Measurements from ENCODE around the gene BCL6B.
A peak's percentile ranks its signal among the peaks of the same experiment; 100 is the strongest.

Gene BCL6B

DNA sequence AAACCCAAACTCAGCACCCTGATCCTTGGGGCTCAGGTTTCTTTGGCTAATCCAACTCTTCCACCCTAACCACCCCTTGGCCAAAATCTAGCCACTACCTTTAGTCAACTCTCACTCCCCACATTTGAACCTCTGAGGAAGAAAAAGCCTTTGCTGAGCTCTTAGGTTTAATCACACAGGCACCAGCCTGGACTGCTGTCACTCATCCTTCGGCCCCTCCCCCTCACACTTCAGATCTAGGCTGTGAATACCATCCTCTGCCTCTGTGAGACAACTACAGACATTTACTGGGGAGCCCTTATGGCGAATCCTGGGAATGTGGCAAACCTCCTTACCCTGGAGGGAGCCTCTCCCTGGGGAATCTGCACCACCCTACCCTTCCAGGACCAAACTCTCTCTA lies 15.7 kb upstream of the BCL6B start:
- DNase-seq (ENCODE audit: low read depth), result no peak

DNA sequence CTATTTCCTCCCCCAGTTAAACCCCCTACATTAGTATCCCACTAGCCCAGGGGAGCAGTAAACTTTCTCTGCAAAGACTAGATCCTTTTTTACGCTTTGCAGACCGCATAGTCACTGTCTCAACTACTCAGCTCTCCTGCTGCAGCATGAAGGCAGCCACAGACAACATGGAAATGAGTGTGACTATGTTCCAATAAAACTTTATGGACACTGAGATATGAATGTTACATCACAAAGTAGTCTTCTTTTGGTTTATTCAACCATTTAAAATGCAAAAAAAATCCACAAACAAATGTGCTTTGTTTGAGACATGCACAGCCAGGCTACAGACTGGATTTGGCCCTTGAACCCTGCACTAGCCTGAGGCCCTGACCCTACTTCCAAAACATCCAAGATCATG lies 12.3 kb upstream of the BCL6B start:
- no peak for DNase-seq (ENCODE audit: low read depth)

DNA sequence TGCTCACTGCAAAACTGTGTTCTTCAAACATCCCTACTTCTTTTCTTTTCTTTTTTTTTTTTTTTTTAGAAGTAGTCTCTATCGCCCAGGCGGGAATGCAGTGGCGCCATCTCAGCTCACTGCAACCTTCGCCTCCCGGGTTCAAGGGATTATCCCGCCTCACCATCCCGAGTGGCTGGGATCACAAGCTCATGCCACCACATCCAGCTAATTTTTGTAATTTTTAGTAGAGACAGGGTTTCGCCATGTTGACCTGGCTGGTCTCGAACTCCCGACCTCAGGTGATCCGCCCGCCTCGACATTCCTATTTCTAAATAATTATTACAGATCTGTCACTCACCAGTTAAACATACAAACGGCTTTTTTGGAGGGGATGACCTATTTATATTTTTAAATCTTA lies 11.4 kb upstream of the BCL6B start:
- no peak for DNase-seq (ENCODE audit: low read depth)

DNA sequence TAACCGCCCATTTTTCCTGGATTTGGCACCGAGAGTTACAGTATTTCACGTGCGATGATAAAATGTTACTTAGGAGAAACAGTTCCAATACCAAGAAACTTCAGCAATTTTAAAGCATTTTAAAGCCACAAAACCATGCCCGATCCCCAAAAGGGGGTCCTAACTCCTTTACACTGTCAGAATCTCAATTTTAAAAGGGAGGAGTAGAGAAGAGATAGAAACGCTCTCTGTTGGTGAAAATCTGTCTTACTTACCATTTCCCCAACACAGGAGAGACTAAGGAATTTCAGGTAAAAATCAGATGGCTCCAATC lies 11.0 kb upstream of the BCL6B start:
- DNase-seq (ENCODE audit: low read depth), result no peak

DNA sequence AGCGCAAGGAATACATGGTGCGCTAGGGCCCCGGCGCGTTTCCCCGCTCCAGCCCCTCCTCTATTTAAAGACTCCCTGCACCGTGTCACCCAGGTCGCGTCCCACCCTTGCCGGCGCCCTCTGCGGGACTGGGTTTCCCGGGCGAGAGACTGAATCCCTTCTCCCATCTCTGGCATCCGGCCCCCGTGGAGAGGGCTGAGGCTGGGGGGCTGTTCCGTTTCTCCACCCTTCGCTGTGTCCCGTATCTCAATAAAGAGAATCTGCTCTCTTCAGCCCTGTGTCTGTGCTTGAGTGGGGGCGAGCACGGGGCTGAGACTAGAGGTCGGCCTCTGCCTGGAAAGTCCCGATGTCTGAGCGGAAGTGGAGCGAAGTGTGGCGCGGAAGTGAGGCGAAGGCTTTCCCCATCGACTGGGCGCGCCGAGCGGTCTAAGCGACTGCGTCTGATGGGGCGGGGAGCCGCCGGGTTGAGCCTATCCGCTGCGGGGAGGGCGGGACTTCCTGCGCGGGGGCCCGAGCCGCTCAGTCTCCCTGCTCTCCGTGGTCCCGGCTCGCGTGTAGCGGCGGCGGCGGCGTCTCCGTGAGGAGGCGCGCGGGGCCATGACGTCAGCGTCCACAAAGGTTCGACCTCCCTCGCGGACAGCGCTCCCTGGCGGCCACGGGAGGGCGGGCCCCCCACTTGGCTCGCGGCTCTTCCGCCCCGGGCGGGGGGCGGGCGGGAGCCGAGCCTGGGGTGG lies 8.4 kb upstream of the BCL6B start:
- peak; percentile 98 for DNase-seq (ENCODE audit: low read depth)

DNA sequence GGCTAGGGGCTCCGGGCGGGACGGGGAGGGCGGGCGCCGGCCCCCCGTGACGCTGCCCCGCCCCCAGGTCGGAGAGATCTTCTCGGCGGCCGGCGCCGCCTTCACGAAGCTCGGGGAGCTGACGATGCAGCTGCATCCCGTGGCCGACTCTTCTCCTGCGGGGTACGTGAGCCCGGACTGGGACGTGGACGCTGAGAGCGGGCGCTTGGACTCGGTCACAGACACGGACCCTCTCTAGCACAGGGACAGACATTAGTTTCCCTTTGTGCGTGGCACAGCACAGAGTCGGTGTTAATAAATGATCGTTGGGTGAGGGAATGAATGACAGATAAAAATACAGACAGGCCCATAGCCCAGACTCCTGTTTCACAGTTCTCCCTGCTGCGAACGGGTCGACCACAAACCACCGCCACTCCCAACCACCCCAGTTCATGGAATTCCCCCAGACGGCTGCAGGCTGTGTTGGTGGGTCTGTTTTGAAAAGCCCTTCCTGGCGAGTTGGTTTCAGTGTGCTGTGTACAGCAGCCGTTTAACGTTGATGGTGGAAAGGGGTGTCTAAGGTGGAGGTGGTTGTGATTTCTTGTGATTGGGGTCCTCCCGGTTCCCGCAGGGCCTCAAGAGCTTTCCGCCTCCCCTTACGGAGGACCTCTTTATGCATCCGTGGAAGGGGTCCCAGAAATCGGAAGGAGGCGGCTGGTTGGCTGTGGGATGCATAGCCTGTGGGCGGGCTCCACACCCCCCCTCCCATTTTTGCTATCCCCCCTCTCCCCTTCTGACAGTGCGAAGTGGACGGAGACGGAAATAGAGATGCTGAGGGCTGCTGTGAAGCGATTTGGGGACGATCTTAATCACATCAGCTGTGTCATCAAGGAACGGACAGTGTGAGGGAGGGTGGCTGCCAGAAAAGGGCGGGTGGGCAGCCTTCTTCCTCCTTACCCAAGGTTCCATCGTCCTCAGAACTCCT lies 7.6 kb upstream of the BCL6B start:
- DNase-seq (ENCODE audit: low read depth), result peak; percentile 67

DNA sequence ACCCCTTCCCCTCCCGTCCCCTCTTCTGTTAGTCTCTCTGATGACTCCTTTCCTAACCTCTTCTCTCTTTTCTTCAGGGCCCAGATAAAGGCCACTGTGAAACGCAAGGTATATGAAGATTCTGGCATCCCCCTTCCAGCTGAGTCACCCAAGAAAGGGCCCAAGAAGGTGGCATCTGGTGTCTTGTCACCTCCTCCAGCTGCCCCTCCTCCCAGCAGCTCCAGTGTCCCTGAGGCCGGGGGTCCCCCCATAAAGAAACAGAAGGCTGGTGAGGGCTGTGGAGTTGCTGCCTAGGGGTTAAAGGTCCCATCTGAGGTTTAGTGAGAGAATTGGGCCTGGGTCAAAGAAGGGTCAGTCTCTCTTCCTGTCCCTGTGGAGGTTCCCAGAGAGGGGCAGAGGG lies 6.4 kb upstream of the BCL6B start:
- no peak for DNase-seq (ENCODE audit: low read depth)

DNA sequence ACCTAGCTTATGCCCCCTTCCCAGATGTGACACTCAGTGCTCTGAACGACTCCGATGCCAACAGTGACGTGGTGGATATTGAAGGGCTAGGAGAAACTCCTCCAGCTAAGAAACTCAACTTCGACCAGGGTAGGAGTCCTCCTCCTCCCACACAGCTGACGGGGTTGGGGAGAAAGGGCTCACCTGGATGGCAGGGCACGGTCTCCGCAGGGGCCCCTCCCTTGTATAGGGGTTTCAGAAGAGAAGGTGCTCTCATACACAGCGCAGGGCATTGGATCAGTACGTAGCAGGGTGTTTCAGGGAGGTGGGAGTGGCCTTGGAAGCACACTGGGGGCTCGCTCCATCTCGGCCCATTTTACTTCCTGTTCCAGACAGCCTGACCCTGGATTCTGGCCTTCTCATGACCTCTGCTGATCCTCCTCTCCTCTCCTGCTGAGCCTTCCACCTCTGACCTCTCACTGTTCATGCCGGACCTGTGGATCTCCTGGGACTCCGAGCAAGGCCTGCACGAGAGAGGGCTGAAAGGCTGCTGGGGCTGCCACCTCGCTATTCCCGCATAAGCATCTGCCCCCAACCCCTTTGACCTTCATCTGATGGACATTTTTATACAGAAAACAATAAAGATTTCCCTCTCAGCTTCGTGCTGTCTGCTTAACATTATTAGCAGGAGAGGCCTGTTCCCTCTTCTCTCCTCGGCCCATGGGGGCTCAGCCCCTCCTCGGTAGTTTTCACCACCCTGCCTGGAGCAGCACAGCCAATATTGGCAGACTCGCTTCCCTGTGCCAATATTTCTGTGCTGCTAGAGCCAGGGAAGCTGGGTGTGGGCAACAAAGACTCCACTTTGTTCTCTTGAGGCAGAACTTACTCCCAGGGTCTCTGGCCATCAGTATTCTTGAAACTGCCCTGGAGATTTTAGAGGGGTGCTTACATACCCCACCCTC lies 5.7 kb upstream of the BCL6B start:
- DNase-seq (ENCODE audit: low read depth), result no peak

DNA sequence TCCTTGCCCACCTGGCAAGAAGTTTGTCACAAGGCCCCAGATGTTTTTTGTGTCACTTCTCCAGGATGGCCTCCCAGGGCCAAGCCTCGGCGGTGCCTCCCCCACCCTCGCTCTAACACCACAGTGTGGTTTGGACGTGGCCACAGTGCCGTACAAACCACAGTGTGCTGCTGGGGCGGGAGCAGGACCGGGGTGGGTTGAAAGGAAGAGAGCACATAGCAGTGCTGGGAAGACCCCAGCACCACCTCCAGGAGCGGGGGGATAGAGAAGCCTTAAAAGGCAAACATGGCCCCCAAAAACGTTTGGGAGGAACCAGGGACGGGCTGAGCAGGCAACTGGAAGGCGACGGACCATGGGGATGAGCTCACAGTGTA lies 5.0 kb upstream of the BCL6B start:
- DNase-seq (ENCODE audit: low read depth), result no peak

DNA sequence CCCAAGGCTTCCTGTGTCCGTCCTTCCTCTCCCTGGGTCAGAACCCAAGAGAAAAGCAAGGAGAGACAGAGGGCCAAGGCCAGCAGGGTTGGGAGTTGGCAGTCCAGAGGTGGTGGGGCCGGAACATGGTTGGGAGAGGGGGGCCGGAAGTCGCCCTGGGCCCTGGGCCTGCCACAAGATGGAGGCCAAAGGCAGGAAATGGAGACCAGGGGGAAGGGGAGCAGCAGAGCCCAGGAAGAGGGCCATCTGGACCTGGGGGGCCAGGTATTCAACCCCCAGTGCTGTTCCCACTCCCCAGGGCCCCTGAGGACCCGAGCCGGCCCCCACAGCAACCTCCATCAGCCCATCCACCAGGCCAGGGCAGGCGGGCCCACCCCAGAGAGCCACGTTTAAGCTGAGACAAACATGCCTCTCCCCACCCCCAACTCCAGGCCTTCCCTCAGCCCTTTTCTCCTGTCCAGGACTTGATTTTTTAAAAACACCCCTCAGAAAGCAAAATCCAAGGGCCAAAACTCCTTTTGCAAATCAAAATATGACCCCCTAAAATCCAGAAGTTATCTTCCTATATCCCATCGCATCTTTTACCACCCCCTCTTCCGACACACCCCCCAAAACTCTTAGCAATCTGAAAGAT lies 4.4 kb upstream of the BCL6B start:
- no peak for DNase-seq (ENCODE audit: low read depth)

DNA sequence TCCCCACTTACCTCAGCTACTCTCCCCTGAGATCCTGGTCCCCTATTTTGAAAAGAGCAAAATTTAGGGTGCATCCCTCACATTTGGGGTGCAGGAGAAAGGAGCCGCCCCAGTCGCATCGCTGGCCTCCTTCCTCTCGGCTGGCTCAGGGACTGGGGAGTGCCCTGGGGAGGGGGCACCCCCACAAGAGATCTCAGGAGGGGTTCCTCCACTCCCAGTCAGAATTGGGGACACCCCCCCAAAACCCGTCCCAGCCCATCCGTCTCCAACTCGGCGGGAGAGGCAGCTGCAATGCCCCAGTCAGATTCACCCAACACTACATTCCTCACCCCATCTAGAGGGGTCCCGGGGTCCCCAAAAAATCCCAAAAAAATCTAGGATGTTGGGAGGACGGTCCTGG lies 3.5 kb upstream of the BCL6B start:
- no peak for DNase-seq (ENCODE audit: low read depth)

DNA sequence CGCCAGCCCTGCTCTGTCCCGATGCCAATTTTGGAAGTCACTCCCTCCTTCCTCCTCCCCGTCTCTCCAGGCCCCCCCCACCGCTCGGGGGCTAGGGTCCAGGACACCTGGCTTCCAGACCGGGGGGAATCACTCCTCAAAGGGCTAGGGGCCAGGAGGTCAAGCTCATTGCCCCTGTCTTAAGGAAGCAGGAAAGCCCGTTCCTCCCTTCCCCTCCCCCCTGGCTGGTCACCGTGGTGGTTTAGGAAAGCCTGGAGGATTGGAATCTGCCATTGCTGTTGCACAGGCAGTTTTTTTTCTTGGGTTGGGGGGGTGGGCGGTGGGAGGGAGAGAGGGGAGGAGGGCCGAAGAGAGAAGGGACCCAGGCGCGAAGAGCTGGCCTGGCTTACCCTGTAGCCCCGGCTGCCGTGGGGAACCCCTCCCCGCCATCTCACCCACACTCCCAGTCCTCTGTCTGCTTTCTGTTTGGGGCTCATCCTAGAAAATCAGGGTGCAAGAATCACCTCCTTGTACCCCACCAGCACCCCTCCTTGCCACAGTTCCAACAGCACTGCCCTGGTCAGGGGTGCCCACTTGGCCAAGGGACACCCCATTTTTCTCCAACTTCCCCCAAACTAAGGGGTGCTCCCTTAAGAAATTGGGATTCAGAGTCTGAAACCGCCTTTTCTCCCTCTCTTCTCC lies 2.9 kb upstream of the BCL6B start:
- DNase-seq (ENCODE audit: low read depth), result peak; percentile 62

DNA sequence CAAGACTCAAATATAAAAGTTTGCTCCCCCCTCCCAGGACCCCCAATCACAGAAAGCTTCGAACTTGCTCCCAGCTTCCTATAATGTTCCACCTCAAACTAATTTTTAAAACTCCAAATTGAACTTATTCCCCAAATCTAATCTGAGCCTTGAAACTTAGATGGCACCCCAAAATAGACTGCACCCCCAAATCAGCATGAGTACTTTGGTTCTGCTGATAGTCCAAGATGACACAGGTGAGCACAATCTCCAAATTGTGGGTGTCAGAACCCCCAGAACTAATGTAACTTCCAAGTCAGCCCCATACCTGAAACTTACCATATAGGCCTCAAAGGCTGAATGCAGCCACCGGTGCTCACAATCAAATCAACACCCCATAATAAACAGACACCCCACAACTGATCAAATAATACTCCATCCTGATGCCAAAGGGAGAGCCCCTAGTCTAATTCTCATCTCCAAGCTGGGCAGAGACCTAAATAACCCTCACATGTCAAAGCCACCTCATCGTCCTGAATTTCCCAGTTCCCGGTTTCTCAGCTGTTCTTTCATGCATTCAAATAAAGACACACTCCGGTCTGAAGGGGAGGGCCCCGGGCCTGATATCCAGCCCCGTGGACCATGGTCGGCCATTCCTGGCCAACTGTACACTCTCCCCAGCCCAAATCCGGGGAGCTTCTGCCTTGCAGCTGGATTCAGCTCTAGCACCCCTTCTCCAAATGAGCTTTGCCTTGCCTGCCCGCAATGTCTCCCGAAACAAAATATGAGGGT lies 1.8 kb upstream of the BCL6B start:
- no peak for DNase-seq (ENCODE audit: low read depth)

DNA sequence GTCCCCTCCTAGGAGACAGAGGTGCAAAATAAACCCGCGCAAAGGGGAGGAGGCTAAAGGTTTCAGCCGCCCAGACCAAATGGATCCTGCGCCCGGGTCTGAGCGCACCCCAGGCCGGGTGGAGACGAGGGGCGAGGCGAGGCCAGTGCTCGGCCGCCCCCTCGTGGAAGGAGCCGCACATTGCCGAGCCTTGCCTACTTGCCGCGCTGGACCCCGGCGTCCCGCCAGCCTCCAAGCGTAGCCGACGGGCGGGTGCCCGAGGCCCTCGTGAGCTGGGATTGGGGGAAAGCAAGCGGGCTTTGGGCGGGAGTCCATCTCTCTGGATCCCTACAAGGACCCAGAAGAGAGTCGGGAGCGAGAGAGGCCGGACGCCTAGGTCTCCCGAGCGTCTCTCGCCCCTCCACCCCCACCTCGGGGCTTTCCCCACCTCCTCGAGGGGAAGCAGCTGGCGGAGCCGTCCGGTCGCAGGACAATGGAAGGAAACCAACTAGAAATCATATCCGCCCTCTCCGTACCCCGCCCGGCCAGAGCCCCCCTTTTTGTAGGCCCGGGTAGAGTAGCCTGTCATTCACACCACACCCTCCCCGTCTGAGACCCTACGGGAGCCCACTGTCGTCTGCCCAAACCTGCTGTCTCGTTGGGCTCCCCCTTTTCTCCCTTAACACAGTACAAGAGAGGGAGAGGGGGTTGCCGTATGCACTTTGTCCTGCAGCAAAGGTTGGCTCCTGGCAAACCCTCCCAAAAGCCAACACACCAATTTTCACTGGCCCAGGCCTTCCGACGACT lies 664 bp upstream of the BCL6B start:
- DNase-seq (ENCODE audit: low read depth), result peak; percentile 74

DNA sequence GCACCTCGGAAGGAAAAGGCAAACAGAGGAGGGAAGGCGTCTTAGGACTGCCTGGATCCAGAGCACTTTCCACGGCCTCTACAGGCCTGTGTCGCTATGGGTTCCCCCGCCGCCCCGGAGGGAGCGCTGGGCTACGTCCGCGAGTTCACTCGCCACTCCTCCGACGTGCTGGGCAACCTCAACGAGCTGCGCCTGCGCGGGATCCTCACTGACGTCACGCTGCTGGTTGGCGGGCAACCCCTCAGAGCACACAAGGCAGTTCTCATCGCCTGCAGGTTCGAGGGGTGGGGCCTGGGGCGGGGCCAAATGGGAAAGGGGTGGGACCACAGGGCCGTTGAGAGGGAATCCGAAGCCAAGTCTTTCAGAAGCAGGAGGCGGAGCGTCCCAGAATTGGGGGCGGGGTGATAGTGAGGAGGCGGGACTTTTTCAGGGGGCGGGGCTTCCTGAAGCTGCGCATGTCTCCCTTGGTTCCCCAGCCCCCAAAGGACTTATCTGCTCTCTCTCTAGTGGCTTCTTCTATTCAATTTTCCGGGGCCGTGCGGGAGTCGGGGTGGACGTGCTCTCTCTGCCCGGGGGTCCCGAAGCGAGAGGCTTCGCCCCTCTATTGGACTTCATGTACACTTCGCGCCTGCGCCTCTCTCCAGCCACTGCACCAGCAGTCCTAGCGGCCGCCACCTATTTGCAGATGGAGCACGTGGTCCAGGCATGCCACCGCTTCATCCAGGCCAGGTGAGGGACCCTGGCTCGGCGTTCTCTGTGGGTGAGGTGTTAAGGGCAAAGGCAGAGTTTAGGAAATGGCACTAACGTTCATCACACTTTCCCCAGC lies 939 bp downstream of the BCL6B start:
- peak; percentile 82 for DNase-seq (ENCODE audit: low read depth)

DNA sequence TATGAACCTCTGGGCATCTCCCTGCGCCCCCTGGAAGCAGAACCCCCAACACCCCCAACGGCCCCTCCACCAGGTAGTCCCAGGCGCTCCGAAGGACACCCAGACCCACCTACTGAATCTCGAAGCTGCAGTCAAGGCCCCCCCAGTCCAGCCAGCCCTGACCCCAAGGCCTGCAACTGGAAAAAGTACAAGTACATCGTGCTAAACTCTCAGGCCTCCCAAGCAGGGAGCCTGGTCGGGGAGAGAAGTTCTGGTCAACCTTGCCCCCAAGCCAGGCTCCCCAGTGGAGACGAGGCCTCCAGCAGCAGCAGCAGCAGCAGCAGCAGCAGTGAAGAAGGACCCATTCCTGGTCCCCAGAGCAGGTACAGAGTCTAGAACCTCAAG lies 1.5 kb downstream of the BCL6B start:
- DNase-seq (ENCODE audit: low read depth), result no peak

DNA sequence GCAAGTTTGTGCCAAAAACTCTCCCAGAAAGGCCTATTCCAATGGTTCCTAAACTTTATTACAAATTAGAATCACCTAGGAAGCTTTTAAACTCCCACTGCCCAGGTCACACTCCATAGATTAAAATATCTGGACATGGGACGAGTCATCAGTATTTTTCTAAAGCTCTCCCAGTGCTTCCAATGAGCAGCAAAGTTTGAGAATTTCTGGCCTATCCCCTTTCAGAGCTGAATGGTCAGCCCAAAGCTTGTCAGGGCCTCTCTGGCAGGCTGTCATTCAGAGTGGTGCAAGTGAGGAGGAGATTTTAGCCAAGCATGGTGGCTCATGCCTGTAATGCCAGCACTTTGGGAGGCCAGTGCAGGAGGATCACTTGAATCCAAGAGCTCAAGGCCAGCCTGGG lies 2.4 kb downstream of the BCL6B start:
- DNase-seq (ENCODE audit: low read depth), result no peak

DNA sequence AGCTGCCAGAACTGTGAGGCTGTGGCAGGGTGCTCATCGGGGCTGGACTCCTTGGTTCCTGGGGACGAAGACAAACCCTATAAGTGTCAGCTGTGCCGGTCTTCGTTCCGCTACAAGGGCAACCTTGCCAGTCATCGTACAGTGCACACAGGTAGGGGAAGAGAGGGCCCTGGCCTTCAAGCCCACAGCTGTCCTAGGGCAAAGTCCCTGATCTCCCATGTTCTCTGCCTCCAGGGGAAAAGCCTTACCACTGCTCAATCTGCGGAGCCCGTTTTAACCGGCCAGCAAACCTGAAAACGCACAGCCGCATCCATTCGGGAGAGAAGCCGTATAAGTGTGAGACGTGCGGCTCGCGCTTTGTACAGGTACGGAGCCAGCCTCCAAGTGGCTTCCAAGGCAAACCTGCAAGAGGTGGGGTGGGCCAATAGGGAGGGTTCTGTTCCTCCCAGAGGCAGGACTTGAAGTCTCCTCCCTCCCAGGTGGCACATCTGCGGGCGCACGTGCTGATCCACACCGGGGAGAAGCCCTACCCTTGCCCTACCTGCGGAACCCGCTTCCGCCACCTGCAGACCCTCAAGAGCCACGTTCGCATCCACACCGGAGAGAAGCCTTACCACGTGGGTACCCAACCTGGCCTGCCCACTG lies 3.7 kb downstream of the BCL6B start:
- DNase-seq (ENCODE audit: low read depth), result no peak

Measured in ELR (cell line).